Stimulated activated CD8-positive, alpha-beta memory T cell treated with anti-CD3 and anti-CD28 coated beads, Interleukin-15, amount 100 ng/mL, for 4 hours (primary cell): Measurements from ENCODE around the gene ASCL1.

Source experiments
- DNase-seq, 2 donors: peaks; one replicate each; pipeline ENCODE4 v3.0.0-alpha.2; 2020; ENCODE audit warnings: low read depth in 2 of 2

Gene ASCL1

GRCh38 chr12:102957339-102958050, at the start of gene ASCL1:
TSS of gene ASCL1 (plus strand) at chr12:102957674. CDS start at chr12:102958245, 571 bp downstream.
- DNase-seq = no peak

- DNase-seq = no peak
Observed at GRCh38 chr12:102907918-102908317, 49.6 kb upstream of the ASCL1 start.

GRCh38 chr12:102910137-102910536, 47.3 kb upstream of the ASCL1 start:
- DNase-seq = no peak

GRCh38 chr12:102910792-102911191, 46.7 kb upstream of the ASCL1 start:
- no peak for DNase-seq

GRCh38 chr12:102911320-102911719, 46.2 kb upstream of the ASCL1 start:
- DNase-seq = no peak

- no peak for DNase-seq
Observed at GRCh38 chr12:102912258-102912657, 45.2 kb upstream of the ASCL1 start.

GRCh38 chr12:102913453-102914226, 43.8 kb upstream of the ASCL1 start:
- DNase-seq = no peak

- DNase-seq = no peak
Observed at GRCh38 chr12:102916252-102917025, 41.0 kb upstream of the ASCL1 start.

- peak in 1 of 2 donors; percentile 1 for DNase-seq
Observed at GRCh38 chr12:102917026-102917787, 40.3 kb upstream of the ASCL1 start, which contains the start of gene PAH. TSS of gene PAH (minus strand) at chr12:102917244. CDS start at chr12:102917130, 114 bp downstream.

GRCh38 chr12:102918840-102919239, 38.6 kb upstream of the ASCL1 start:
- DNase-seq = no peak

GRCh38 chr12:102920271-102920670, 37.2 kb upstream of the ASCL1 start:
- DNase-seq = no peak

- no peak for DNase-seq
Observed at GRCh38 chr12:102921240-102921639, 36.2 kb upstream of the ASCL1 start.

- DNase-seq = no peak
Observed at GRCh38 chr12:102927220-102927619, 30.3 kb upstream of the ASCL1 start.

- DNase-seq = no peak
Observed at GRCh38 chr12:102933168-102933567, 24.3 kb upstream of the ASCL1 start.

GRCh38 chr12:102939059-102939458, 18.4 kb upstream of the ASCL1 start:
- no peak for DNase-seq

- no peak for DNase-seq
Observed at GRCh38 chr12:102939670-102940222, 17.7 kb upstream of the ASCL1 start.

- DNase-seq = no peak
Observed at GRCh38 chr12:102946042-102946441, 11.4 kb upstream of the ASCL1 start.

- no peak for DNase-seq
Observed at GRCh38 chr12:102948941-102949352, 8.5 kb upstream of the ASCL1 start.

- DNase-seq = no peak
Observed at GRCh38 chr12:102950107-102950949, 7.1 kb upstream of the ASCL1 start.

- DNase-seq = no peak
Observed at GRCh38 chr12:102950950-102951619, 6.4 kb upstream of the ASCL1 start.
